OCI-LY7 (cell line): ENCODE data around the gene PRAC2. TPM values are rescaled to one million over a fixed set of nuclear protein-coding genes. Genes with fewer than 3 reads are reported as not detected.

Source experiments
- BruUV-seq: library from RNA; stranded (reverse); fragments of 400-500 nt; replicated peaks from 2 replicates; lab custom pipeline; 2021; lab: Mats Ljungman, UMichigan
- CTCF ChIA-PET: fragments of 300-600 bp; sonication (Branson Sonifier 250); formaldehyde crosslinking; loops from one replicate; lab custom pipeline; 2022; ENCODE audit warnings: antibody characterized with exemption; ENCODE audit not compliant: unreplicated experiment; lab: Charles Lee
- POLR2A ChIA-PET: fragments of 300-600 bp; sonication (Branson Sonifier 250); formaldehyde crosslinking; loops from one replicate; lab custom pipeline; 2022; ENCODE audit warnings: antibody characterized with exemption; lab: Charles Lee
- DNase-seq: peaks from one replicate; pipeline ENCODE4 v3.0.0-alpha.2; 2015; ENCODE audit warnings: low spot score
- H2AFZ ChIP-seq: fragments of 200-600 bp; sonication (generic), shearing (Covaris generic); 2 replicates; pipeline ENCODE4 v1.6.1; 2014; ENCODE audit warnings: mild to moderate bottlenecking, antibody characterized with exemption, low read length, moderate library complexity
- H3K27ac ChIP-seq: fragments of 200-600 bp; sonication (generic); 2 replicates; pipeline ENCODE4 v1.5.1; 2014; ENCODE audit warnings: mixed run types, low read depth, mild to moderate bottlenecking, moderate library complexity, low read length, inconsistent platforms; ENCODE audit not compliant: poor library complexity, severe bottlenecking
- H3K36me3 ChIP-seq: fragments of 200-600 bp; sonication (generic); 2 replicates; pipeline ENCODE4 v1.6.1; 2014; ENCODE audit warnings: mild to moderate bottlenecking, antibody characterized with exemption, low read length, moderate library complexity, mixed read lengths; ENCODE audit not compliant: insufficient read depth
- H3K4me1 ChIP-seq: fragments of 200-600 bp; sonication (generic); 2 replicates; pipeline ENCODE4 v1.5.1; 2014; ENCODE audit warnings: mild to moderate bottlenecking, low read length; ENCODE audit not compliant: insufficient read depth, poor library complexity, severe bottlenecking
- H3K4me2 ChIP-seq: fragments of 200-600 bp; sonication (generic); 2 replicates; pipeline ENCODE4 v1.6.1; 2014; ENCODE audit warnings: mild to moderate bottlenecking, low read length
- H3K4me3 ChIP-seq: fragments of 200-600 bp; sonication (generic); 2 replicates; pipeline ENCODE4 v1.5.1; 2014; ENCODE audit warnings: mild to moderate bottlenecking, low read depth, low read length; ENCODE audit not compliant: poor library complexity, severe bottlenecking
- H3K79me2 ChIP-seq: fragments of 200-600 bp; sonication (generic); 2 replicates; pipeline ENCODE4 v1.6.1; 2016; ENCODE audit warnings: low read depth, mild to moderate bottlenecking, low read length, moderate library complexity, mixed read lengths; ENCODE audit not compliant: insufficient read depth
- H3K9me2 ChIP-seq: fragments of 200-600 bp; sonication (generic); 2 replicates; pipeline ENCODE4 v1.6.1; 2016; ENCODE audit warnings: mild to moderate bottlenecking, low read length, mixed read lengths; ENCODE audit not compliant: insufficient read depth
- H3K9me3 ChIP-seq: fragments of 200-600 bp; sonication (generic); 2 replicates; pipeline ENCODE4 v1.6.1; 2014; ENCODE audit warnings: mild to moderate bottlenecking, mixed run types, low read length, mixed read lengths
- H4K20me1 ChIP-seq: fragments of 200-600 bp; sonication (generic); 2 replicates; pipeline ENCODE4 v1.6.1; 2014; ENCODE audit warnings: mild to moderate bottlenecking, antibody characterized with exemption, low read length, moderate library complexity, mixed read lengths; ENCODE audit not compliant: insufficient read depth
- EZH2phosphoT487 ChIP-seq: fragments of 200-600 bp; sonication (generic); IDR thresholded peaks from 2 replicates; pipeline ENCODE4 v1.6.1; 2018; ENCODE audit warnings: low read depth, borderline replicate concordance, mild to moderate bottlenecking, mixed run types, antibody characterized with exemption, low read length, moderate library complexity, mixed read lengths
- intact Hi-C: fragments of 100-400 bp; cut with micrococcal nuclease; formaldehyde crosslinking; loops from one replicate; pipeline ENCODE4 v1.10.0; 2022; ENCODE audit not compliant: unreplicated experiment
- total RNA-seq, 2 experiments: library from RNA; depleted of rRNA in 1 of 2; stranded (reverse); fragments of >200 nt in 1 of 2; shearing (Covaris generic) in 1 of 2; gene quantifications; 2 replicates each; pipeline ENCODE4 v1.2.3, GENCODE V29; 2014 to 2022
- TF ChIP-seq, protein P1 (sequence below): fragments of 200-600 bp; sonication (generic); conservative IDR thresholded peaks from 2 replicates; pipeline ENCODE4 v1.5.1; 2014; ENCODE audit warnings: mild to moderate bottlenecking, antibody characterized with exemption, low read length, moderate library complexity, mixed read lengths

Gene PRAC2
- total RNA-seq, 2 experiments from 2014 or later: not detected

GRCh38 chr17:48719642-48720265 is 3.2 kb upstream of the PRAC2 start:
- H3K9me2 ChIP-seq: no peaks in the 10 kb centered on the region
- ChIA-PET POLR2A (no interaction called here), CTCF (no interaction called here)
- H3K4me2 ChIP-seq: no peak overlapping the region
- TF ChIP-seq EZH2phosphoT487: no peak
- TF ChIP-seq, protein P1, sequence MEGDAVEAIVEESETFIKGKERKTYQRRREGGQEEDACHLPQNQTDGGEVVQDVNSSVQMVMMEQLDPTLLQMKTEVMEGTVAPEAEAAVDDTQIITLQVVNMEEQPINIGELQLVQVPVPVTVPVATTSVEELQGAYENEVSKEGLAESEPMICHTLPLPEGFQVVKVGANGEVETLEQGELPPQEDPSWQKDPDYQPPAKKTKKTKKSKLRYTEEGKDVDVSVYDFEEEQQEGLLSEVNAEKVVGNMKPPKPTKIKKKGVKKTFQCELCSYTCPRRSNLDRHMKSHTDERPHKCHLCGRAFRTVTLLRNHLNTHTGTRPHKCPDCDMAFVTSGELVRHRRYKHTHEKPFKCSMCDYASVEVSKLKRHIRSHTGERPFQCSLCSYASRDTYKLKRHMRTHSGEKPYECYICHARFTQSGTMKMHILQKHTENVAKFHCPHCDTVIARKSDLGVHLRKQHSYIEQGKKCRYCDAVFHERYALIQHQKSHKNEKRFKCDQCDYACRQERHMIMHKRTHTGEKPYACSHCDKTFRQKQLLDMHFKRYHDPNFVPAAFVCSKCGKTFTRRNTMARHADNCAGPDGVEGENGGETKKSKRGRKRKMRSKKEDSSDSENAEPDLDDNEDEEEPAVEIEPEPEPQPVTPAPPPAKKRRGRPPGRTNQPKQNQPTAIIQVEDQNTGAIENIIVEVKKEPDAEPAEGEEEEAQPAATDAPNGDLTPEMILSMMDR: no peak
- intact Hi-C loops: loop anchor here (10.0 kb wide), 1 partner anchor 85 kb away; no protein-coding TSS in a partner anchor
- H3K36me3 ChIP-seq: no peaks in the 10 kb centered on the region
- no peaks in the 10 kb centered on the region for H3K79me2 ChIP-seq
- no peaks in the 10 kb centered on the region for H4K20me1 ChIP-seq
- H3K4me3 ChIP-seq: no peak overlapping the region
- no TSS peak for BruUV-seq
- DNase-seq: no peak
- H3K4me1 ChIP-seq: no peaks in the 10 kb centered on the region
- H2AFZ ChIP-seq: no peak overlapping the region
- H3K27ac ChIP-seq: no peak overlapping the region
- no peaks in the 10 kb centered on the region for H3K9me3 ChIP-seq

GRCh38 chr17:48720266-48721008 is 2.5 kb upstream of the PRAC2 start:
- no peak for TF ChIP-seq EZH2phosphoT487
- TF ChIP-seq, protein P1: no peak
- Histone ChIP-seq H3K4me3 (no peak overlapping the region), H2AFZ (no peak overlapping the region), H3K9me3 (no peaks in the 10 kb centered on the region), H3K79me2 (no peaks in the 10 kb centered on the region), H3K4me1 (no peaks in the 10 kb centered on the region), H3K27ac (no peak overlapping the region), H3K9me2 (no peaks in the 10 kb centered on the region), H3K36me3 (no peaks in the 10 kb centered on the region), H3K4me2 (no peak overlapping the region), H4K20me1 (no peaks in the 10 kb centered on the region)
- no TSS peak for BruUV-seq
- POLR2A ChIA-PET: no interaction called here
- DNase-seq: no peak
- intact Hi-C loops: loop anchor here (10.0 kb wide), 1 partner anchor 84 kb away; no protein-coding TSS in a partner anchor
- CTCF ChIA-PET: no interaction called here

- no peaks in the 10 kb centered on the region for H3K79me2 ChIP-seq
- H3K9me2 ChIP-seq: no peaks in the 10 kb centered on the region
- ChIA-PET POLR2A (no interaction called here), CTCF (no interaction called here)
- BruUV-seq: no TSS peak
- DNase-seq: no peak
- H3K4me2 ChIP-seq: no peak overlapping the region
- H3K27ac ChIP-seq: no peak overlapping the region
- TF ChIP-seq, protein P1: no peak
- TF ChIP-seq EZH2phosphoT487: no peak
- no peaks in the 10 kb centered on the region for H3K36me3 ChIP-seq
- no peaks in the 10 kb centered on the region for H3K9me3 ChIP-seq
- H4K20me1 ChIP-seq: no peaks in the 10 kb centered on the region
- H2AFZ ChIP-seq: no peak overlapping the region
- no peak overlapping the region for H3K4me3 ChIP-seq
- no peaks in the 10 kb centered on the region for H3K4me1 ChIP-seq
- intact Hi-C loops: loop anchor here (10.0 kb wide), 1 partner anchor 84 kb away; no protein-coding TSS in a partner anchor
These were observed 2.0 kb upstream of the PRAC2 start for GRCh38 chr17:48721009-48721402.
